ENCODE data around the gene THBS2.

Gene THBS2

DNA sequence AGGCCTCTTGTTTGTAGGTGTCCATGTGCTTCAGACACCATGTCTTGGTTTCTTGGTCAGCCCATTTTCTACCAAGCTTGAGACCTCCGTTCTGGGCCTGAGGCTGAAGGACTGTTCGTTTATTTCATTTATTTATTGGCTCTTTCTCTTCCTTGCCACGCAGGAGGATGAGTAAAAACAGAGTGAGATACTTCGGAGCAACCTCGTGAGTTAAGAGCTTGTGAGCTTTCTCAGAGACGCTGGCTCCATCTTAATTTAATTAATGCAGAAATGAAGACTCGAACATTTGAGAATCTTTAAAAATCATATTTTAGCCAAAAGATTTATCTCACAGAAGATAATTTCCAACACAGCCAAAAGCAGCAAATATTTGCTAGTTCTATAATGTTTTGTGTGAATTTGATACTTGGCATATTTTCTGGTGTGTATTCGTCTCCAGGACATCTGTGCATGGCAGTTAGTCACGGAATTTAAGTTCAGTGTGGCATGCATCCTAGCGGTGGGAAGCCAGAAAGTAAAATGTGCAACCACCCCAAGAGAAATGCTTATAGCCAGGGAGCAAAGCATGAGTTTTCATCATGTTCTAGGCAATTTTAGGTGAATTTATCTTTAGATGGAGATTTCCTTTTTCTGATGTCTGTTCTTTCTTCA lies 76.0 kb downstream of the THBS2 start:
- DNase-seq: no peak

DNA sequence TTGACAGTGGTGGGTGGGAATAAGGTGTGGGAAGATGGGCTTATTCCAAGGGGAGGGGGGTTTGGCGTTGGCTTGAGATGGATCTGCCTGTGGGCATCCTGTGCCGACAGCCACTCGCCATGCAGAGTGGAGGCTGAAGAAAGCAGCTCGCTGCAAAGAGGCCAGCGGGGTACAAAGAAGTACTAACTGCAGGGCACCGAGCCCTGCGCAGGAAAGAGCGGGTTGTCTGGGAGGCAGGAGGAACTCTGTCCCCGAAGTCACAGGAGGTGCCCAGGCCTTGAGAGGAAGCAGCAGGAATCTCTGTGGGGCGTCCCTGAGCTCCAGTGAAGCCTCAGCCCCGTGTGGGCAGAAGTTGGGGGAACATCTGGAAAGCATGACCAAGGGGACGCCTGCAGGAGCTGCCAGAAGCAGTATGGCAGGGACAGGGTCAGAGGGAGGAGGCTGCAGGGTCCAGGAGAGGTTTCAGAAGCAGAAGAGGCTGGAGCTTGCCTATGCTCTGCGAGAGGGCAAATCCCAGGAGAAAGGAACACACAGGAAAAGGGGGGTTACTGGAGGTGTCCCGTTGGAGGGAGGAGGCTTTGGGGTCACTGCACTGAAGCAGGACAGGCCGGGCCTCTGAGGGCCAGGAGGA lies 77.2 kb downstream of the THBS2 start:
- no peak for DNase-seq

DNA sequence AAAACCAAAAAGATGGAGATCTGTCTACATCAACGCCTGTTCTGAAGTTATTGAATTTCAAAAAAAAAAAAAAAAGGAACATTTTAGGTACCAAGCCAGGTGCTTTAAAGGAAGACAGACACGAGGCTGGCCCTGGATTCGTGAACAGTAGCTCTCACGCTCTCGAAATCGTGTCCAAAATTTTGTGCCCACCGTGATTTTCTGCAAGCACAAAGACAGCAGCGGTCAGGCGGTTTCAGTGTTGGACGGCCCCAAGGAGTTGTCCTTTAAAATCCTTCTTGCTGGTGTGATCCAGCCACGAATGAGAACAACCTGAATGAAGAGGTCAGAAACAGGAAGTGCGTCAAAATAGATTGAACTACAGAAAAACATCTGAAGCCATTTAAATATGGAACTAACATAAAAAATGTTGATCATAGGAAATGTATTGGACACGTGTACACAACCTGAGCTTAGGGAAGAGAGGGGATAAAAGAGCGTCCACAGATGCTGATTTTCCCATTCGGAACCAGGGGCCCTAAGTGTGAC lies 78.2 kb downstream of the THBS2 start:
- no peak for DNase-seq

DNA sequence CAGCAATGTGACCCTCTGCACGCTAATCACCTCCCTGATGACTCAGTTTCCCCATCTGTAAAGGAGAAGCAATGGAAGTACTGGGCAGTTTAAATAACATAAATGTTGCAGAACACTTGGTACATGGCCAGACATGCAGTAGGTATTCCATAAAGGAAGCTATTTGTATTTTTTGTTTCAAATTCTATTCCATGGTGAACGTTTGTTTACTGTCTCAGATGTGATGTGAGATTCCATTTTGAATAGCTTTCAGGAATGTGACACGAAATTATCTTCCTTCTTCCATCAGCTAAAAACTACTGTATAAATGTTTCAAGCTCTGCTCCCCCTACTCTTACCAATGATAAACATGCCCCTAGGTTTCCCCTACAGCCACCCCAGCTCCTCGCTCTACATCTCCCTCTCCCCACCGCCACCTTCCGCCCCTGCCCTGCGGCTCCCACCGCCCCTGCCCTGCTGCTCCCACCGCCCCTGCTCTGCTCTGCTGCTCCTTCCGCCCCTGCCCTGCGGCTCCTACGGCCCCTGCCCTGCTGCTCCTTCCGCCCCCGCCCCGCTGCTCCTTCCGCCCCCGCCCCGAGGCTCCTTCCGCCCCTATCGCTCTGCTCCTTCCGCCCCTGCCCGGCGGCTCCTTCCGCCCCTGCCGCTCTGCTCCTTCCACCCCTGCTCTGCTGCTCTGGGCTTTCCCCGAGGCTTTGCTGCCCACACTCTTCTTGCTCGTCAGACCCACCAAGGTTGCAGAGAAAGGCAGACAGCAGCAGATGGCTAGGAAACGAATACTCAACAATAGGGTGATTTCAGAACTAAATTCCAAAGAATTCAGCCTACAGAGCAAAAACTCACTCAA lies 78.9 kb downstream of the THBS2 start:
- no peak for DNase-seq

DNA sequence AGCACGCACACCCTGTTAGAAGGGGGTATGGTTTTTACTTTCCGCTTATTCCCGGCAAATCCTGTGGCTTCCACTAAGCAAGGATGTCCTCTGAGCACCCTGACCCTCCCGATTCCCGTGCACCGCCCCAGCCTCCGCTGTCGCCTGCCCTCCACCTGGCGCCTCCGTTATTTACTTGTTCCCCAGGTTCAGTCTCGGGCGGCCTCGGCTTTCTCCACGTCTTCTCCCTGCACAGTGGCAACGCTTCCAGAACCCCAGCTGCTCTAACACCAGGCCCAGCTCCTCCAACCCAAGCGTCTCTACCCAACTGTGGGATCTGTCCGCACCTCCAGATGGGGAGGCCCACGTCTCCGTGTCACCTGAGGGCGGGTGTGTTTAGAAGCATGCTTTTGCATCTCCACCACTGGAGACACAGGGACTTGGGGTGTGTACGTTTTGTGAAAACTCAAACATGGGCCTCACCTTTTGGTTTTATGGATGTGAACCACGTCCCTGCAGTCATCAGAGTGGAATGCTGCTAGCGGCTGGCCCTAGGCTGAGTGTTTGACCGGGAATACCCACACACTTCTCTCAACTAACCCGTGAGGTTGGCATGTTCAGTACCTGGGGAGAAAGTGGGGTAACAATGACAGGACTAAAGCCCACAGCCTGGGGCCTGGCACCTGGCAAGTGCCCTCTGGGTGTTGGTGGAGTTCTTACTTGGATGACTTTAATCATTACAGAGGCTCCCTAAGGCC lies 79.9 kb downstream of the THBS2 start:
- DNase-seq: no peak

DNA sequence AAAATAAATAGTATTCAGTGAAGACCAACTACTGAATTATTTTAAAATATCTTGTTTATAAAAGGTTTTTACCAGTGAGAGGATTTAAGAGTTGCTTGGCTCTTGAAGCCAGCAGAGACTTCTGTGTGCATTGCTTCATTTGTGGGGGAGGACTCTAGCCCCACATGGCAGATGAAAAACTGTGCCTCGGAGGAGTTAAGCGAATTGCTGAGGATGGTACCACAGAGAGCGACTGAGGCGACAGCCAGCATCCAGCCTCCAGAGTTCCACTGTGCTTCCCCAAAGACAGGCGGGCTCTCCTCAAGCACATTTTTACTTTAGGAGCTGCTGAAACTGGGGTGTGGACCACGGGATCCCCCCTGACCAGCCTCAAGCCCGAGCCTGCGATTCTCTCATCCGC lies 80.7 kb downstream of the THBS2 start:
- DNase-seq: no peak

DNA sequence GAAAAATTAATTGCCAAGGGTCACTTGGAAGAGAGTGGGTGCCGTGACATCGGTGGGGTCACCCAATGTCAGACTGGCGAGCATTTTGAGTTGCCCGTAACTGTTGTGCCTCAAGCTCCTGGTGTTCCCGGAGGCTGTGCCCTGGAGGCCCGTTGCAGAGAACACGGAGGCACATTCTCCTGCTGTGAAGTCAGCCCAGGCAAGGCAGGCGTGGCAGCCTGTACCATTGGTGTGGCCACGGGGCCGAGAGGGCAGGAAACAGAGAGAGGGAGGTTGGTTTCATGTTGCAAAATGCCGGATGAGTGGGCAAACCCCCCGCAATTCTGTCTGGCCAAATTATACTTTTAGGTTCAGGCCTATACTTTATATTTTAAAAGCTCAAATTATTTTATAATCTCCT lies 81.2 kb downstream of the THBS2 start:
- no peak for DNase-seq

DNA sequence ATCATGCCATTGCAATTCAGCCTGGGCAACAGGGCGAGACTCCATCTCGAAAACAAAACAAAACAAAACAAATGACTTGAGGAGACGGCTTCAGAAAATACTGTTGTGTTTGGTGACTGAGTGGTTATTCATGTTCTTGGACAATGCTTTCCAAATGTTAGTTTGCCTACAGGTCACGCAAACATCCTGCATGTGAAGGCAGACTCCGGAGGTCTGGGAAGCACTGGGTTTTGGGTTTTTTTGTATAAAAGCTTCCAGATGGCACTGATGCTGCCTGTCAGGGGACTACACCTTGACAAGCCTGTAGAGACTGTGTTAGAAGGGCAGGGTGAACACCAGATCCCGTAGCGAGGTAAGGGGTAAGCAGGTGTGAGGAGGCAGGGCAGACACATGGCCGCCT lies 81.7 kb downstream of the THBS2 start:
- no peak for DNase-seq

DNA sequence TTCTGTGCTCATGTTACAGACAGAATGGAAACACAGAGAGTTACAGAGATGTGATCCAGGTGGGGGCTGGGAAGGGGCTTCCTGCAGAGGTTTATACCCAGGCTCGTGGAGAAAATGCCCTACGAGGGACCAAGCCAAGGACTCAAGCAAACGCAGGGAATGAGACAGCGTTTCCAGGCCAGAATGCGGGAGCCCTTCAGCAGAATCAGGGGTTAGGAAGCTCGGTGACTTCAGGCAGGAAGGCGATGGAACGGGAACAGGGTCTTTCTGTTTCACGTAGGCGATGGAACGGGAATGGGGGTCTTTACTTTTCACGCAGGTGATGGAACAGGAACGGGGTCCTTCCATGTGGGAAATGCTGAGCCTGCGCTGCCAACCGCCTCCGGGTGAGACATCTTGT lies 82.6 kb downstream of the THBS2 start:
- no peak for DNase-seq

DNA sequence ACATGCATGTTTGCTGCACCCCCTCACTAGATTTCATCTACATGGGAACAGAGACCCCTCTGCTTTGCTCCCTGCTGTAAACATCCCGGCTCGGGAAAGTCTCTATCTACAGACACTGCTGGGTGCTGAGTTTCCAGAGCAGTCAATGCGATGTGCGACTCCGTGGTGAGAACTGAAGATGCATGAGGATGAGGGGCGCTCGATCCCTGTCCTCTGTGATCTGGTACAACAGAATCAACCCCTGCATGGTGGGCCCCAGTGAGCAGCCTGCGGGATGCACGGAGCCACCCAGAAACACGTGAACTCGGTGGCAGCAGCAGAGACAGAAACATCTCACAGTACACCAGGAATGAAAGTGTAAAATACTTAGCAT lies 83.1 kb downstream of the THBS2 start:
- DNase-seq: no peak

DNA sequence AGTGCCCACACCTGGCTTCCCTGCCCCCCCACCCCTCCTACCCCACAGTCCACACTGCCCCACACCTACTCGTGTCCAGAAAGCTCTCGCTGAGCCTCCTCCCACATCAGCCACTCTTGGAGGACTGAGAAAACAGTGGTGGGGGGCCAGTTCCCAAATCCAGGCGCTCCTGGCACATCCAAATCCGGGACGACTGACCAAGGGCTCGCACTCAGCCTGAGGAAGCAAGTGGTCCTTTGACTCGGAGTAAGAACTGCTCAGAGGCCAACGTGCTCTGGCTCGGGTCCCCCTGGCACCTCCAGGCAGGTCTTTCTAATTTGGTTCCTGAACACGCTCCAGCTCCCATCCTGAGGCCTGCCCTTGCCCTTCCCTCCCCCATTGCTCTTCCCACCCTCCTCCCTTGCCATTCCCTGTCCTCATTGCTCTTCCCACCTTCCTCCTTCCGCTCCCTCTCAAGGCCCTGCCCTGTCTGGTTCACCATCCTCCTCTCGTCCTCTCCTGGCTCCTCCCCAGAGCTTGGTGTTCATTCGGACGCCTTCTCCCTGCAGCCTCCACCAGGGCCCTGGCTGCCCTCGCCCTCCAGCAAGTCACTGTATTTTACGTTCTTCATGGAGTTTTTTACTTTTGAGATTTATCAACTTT lies 83.6 kb downstream of the THBS2 start:
- DNase-seq: no peak

DNA sequence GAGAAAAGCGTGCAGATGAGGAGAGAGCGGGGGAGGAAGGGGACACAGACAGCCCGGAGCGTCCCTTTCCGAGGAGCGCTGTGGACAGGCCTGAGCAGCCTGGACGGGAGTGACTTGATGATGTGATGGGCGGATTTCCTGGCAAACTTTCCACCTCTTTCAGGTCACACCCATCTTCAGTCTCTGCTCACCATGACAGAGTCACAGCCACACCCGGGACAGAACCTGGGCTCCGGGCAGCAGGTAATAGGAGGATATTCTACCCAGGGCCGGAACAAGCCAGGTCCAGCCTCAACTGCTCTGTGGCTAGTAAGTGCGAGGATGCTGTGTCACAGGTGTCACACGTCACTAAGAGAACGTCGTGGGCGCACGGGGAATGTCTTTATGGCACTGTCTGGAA lies 84.3 kb downstream of the THBS2 start:
- DNase-seq: no peak

DNA sequence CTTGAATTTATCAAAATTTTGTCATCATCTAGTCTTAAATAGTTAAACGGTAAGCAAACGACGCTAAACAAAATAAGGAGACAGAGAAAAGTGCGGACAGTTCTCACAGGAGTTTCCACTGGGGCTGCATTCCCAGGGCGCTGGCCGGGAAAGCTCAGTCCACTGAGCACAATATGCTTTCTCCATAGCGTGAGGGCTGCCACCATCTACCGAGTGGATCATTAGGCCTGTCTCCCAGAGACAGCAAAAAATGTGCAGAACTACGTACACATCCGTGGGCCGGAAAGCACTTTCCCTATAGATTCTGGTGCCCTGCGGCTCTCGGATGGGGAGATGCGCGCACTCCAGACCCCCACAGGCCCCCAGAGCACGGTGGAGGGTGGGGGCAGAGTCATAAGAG lies 84.9 kb downstream of the THBS2 start:
- DNase-seq: no peak

DNA sequence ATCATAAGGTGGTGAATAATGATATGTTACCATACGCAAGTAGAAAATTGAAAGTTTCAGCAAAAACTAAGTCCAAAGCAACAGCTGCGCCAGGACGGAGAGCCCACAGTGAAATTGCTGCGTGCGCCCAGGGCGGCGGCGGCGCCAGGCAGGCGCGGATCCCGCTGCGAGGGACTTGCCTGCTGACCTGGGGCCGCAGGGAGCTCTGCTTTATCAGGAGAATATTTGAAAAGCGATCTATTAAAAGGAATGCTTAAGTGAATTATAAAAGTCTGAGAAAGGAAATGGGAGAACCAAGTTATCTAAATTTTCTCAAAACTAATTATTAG lies 85.4 kb downstream of the THBS2 start:
- DNase-seq: no peak

DNA sequence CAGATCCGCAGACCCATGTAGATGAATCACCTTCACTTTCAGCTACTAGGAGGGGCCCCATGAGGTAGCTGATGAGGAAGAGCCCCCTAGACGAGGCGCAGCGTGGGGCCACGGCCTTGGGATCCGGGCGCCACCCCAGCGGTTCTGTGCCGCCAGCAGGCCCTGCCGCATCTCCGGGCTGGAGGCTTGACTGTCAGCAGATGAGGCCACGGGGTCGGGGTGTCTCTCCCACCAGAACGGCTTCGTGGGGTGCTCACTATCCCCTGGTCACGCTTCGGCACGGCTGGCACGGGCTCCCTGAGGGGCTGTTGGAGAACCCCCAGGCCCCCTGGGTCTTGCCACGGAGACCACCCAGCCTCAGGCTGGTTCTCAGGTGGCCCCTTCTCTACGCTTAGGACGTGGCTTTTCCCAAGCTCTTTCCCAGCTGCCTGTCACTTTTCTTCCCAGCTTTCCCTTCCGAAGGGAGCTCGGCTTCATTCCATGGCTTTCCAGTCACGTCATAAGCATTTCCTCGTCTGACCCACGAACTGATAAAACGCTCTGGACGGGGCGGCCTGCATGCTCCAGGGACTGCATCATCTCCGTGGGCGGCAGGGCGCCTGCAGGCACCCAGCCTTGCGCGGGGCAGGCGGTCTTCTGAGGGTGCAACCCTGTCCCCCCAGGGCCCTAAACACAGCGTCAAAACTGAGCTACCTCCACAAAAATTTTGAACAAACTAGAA lies 85.9 kb downstream of the THBS2 start:
- DNase-seq: no peak

DNA sequence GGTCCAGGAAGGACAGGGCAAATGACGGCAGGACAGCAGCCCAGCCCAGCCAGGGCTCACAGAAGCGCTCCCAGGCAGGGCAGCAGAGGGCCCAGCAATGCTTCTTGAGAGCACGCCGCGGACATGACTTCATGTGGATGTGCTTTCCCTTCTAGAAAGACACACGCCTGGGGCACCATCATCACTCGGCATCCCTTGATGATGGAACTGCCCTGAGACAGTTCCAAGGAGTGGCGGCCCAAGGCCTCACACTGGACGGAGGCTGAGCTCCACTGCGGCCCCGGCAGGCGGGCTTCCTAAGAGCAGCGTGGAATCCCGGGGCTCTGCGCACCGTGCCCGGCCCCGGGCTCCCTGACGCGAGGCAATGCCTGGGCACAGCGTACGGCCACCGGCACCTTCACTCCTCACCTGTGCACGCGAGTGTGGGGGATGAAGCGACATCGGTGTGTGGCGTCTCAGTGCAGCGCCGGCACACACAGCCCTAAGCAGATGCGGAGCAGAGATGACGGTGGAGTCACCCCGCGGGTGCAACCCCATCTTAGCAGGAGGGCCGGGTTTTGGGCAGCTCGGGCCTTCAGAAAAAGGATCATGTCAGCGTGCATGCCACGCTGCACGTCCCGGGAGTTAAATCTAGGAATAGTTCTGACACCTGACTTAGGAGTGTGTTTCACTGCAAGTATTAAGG lies 86.6 kb downstream of the THBS2 start:
- DNase-seq: no peak
